Breast epithelium (tissue), 4 donors: ENCODE data around the gene ROR2. TPM values are rescaled to one million over a fixed set of nuclear protein-coding genes. Genes with fewer than 3 reads are reported as not detected.

ENCODE experiments used
- DNase-seq, 2 donors: peaks; one replicate each; pipeline ENCODE4 v3.0.0-alpha.2; 2019; ENCODE audit warnings: low spot score in 2 of 2
- H3K27ac ChIP-seq, 2 donors: fragments of 200-600 bp; sonication (generic) in 1 of 2; one replicate each; pipeline ENCODE4 v1.5.1; 2016 to 2019; ENCODE audit warnings: mild to moderate bottlenecking in 1 of 2
- H3K27me3 ChIP-seq, 2 donors: fragments of 200-600 bp; sonication (generic) in 1 of 2; one replicate each; pipeline versions ENCODE4 v1.5.1 to v1.6.0; 2017 to 2019; ENCODE audit warnings: control low read depth in 1 of 2, mild to moderate bottlenecking in 1 of 2
- H3K36me3 ChIP-seq: fragments of 200-600 bp; one replicate; pipeline ENCODE4 v1.5.1; 2019
- H3K4me1 ChIP-seq, 2 donors: fragments of 200-600 bp; sonication (generic); one replicate each; pipeline ENCODE4 v1.5.1; 2016 to 2019; ENCODE audit warnings: control low read depth in 1 of 2
- H3K4me3 ChIP-seq, 3 donors: fragments of 200-600 bp; sonication (generic); 1 replicate in 2 of 3; 2 replicates in 1 of 3; pipeline ENCODE4 v1.5.1; 2016 to 2019; ENCODE audit warnings: mild to moderate bottlenecking in 3 of 3, moderate library complexity in 2 of 3
- H3K9me3 ChIP-seq, 2 donors: fragments of 200-600 bp; sonication (generic) in 1 of 2; one replicate each; pipeline ENCODE4 v1.5.1; 2016 to 2019; ENCODE audit warnings: control low read depth in 1 of 2
- CTCF ChIP-seq, 3 donors: fragments of 450-650 bp; IDR thresholded peaks; one replicate each; pipeline ENCODE4 v1.5.1; 2016 to 2017; ENCODE audit warnings: antibody characterized with exemption in 3 of 3, mild to moderate bottlenecking in 3 of 3, moderate library complexity in 3 of 3
- POLR2A ChIP-seq: fragments of 450-650 bp; IDR thresholded peaks from one replicate; pipeline ENCODE4 v1.6.1; 2016; ENCODE audit warnings: antibody characterized with exemption, mild to moderate bottlenecking, moderate library complexity
- POLR2AphosphoS5 ChIP-seq, 3 donors: sonication (generic); formaldehyde crosslinking; IDR thresholded peaks; one replicate each; pipeline ENCODE4 v1.6.1; 2017; ENCODE audit warnings: antibody characterized with exemption in 3 of 3
- intact Hi-C: fragments of 100-400 bp; cut with DNase I; formaldehyde crosslinking; loops from one replicate; pipeline ENCODE4 v1.15.1; 2023; ENCODE audit warnings: low total_unique reads
- total RNA-seq, 3 donors: library from RNA; depleted of rRNA; stranded (reverse); fragments of >200 nt; gene quantifications; one replicate each; pipeline ENCODE4 v1.1.0, GENCODE V29; 2016

Gene ROR2
- total RNA-seq, 3 donors from 2014 or later = 2.1 to 25.6 (median 10.2) TPM

GRCh38 chr9:91724068-91724440 is 226.0 kb downstream of the ROR2 start:
- TF ChIP-seq CTCF (IDR thresholded peaks at IDR 0.05) = no peak
- no peak for TF ChIP-seq POLR2A
- no peak for TF ChIP-seq POLR2AphosphoS5 (IDR thresholded peaks at IDR 0.05)
- DNase-seq = no peak
- Histone ChIP-seq H3K4me1 (no peaks in the 10 kb centered on the region), H3K9me3 (no peaks in the 10 kb centered on the region), H3K27ac (no peak overlapping the region), H3K36me3 (no peaks in the 10 kb centered on the region), H3K4me3 (no peak overlapping the region), H3K27me3 (no peaks in the 10 kb centered on the region)
- intact Hi-C loops = no loop called here

- no peaks in the 10 kb centered on the region for H3K36me3 ChIP-seq
- TF ChIP-seq CTCF (IDR thresholded peaks at IDR 0.05) = no peak
- TF ChIP-seq POLR2AphosphoS5 (IDR thresholded peaks at IDR 0.05) = no peak
- TF ChIP-seq POLR2A = no peak
- no peaks in the 10 kb centered on the region for H3K27me3 ChIP-seq
- H3K4me1 ChIP-seq = no peaks in the 10 kb centered on the region
- DNase-seq = no peak
- H3K4me3 ChIP-seq = no peak overlapping the region
- H3K9me3 ChIP-seq = no peaks in the 10 kb centered on the region
- H3K27ac ChIP-seq = no peak overlapping the region
- intact Hi-C loops = no loop called here
Measured at GRCh38 chr9:91723420-91724067, 226.5 kb downstream of the ROR2 start.

GRCh38 chr9:91720751-91721705 is 229.0 kb downstream of the ROR2 start:
- intact Hi-C loops = no loop called here
- no peak for DNase-seq

GRCh38 chr9:91720313-91720712 is 229.7 kb downstream of the ROR2 start:
- intact Hi-C loops = no loop called here
- Histone ChIP-seq H3K4me3 (no peak overlapping the region), H3K36me3 (no peaks in the 10 kb centered on the region), H3K9me3 (peaks cover 0 to 10% of the 10 kb centered on the region in 2 donors), H3K27me3 (no peaks in the 10 kb centered on the region), H3K4me1 (no peaks in the 10 kb centered on the region), H3K27ac (no peak overlapping the region)
- no peak for DNase-seq
- TF ChIP-seq POLR2AphosphoS5 (IDR thresholded peaks at IDR 0.05) (no peak), CTCF (IDR thresholded peaks at IDR 0.05) (no peak), POLR2A (no peak)

More at GRCh38 chr9:91720751-91721705, 229.0 kb downstream of the ROR2 start:
- no peaks in the 10 kb centered on the region for H3K27me3 ChIP-seq
- no peak overlapping the region for H3K4me3 ChIP-seq
- H3K27ac ChIP-seq = no peak overlapping the region
- TF ChIP-seq POLR2A = no peak
- TF ChIP-seq POLR2AphosphoS5 (IDR thresholded peaks at IDR 0.05) = no peak
- TF ChIP-seq CTCF (IDR thresholded peaks at IDR 0.05) = no peak
- H3K4me1 ChIP-seq = no peaks in the 10 kb centered on the region
- no peaks in the 10 kb centered on the region for H3K36me3 ChIP-seq
- peaks cover 0 to 9% of the 10 kb centered on the region in 2 donors for H3K9me3 ChIP-seq

- H3K4me1 ChIP-seq = peaks cover 0 to 4% of the 10 kb centered on the region in 2 donors
- H3K27me3 ChIP-seq = no peaks in the 10 kb centered on the region
- H3K27ac ChIP-seq = no peak overlapping the region
- DNase-seq = no peak
- H3K36me3 ChIP-seq = no peaks in the 10 kb centered on the region
- H3K9me3 ChIP-seq = peaks cover 0 to 10% of the 10 kb centered on the region in 2 donors
- intact Hi-C loops = no loop called here
- TF ChIP-seq POLR2A = no peak
- TF ChIP-seq CTCF (IDR thresholded peaks at IDR 0.05) = no peak
- no peak for TF ChIP-seq POLR2AphosphoS5 (IDR thresholded peaks at IDR 0.05)
- no peak overlapping the region for H3K4me3 ChIP-seq
Measured at GRCh38 chr9:91718071-91718470, 232.0 kb downstream of the ROR2 start.
